Hepatic stellate cell (primary cell): Measurements from ENCODE around the gene GEMIN5.
A peak's percentile ranks its signal among the peaks of the same experiment; 100 is the strongest.
"Not testable (repeated sequence)": the region's sequence is repeated elsewhere in the genome, so short reads cannot be mapped to it uniquely, and the experiment has no call there.

Experiments
- DNase-seq: peaks from one replicate; pipeline ENCODE4 v3.0.0; 2011; ENCODE audit warnings: low spot score

Gene GEMIN5

GRCh38 chr5:154937718-154938466, at the start of gene GEMIN5:
GEMIN5 (minus strand) TSS chr5:154938211; CDS start chr5:154938133, 78 bp downstream.
- DNase-seq = peak; percentile 94

GRCh38 chr5:154986151-154986550, 48.1 kb upstream of the GEMIN5 start:
- DNase-seq = no peak

- DNase-seq = no peak
Measured at GRCh38 chr5:154984946-154985516, 47.0 kb upstream of the GEMIN5 start.

- not testable (repeated sequence) for DNase-seq
Measured at GRCh38 chr5:154978294-154978693, 40.3 kb upstream of the GEMIN5 start.

- no peak for DNase-seq
Measured at GRCh38 chr5:154977409-154977808, 39.4 kb upstream of the GEMIN5 start.

GRCh38 chr5:154976082-154976481, 38.1 kb upstream of the GEMIN5 start:
- DNase-seq = not testable (repeated sequence)

- peak; percentile 38 for DNase-seq
Measured at GRCh38 chr5:154972476-154973080, 34.6 kb upstream of the GEMIN5 start.

- no peak for DNase-seq
Measured at GRCh38 chr5:154971501-154971900, 33.5 kb upstream of the GEMIN5 start.

GRCh38 chr5:154970759-154971158, 32.7 kb upstream of the GEMIN5 start:
- no peak for DNase-seq

GRCh38 chr5:154968953-154969352, 30.9 kb upstream of the GEMIN5 start:
- DNase-seq = no peak

- peak; percentile 19 for DNase-seq
Measured at GRCh38 chr5:154967421-154968024, 29.5 kb upstream of the GEMIN5 start.

GRCh38 chr5:154966874-154967273, 28.9 kb upstream of the GEMIN5 start:
- no peak for DNase-seq

- no peak for DNase-seq
Measured at GRCh38 chr5:154966081-154966841, 28.2 kb upstream of the GEMIN5 start.

- peak; percentile 21 for DNase-seq
Measured at GRCh38 chr5:154962494-154962893, 24.5 kb upstream of the GEMIN5 start.

GRCh38 chr5:154956712-154957111, 18.7 kb upstream of the GEMIN5 start:
- no peak for DNase-seq

- no peak for DNase-seq
Measured at GRCh38 chr5:154949781-154950180, 11.8 kb upstream of the GEMIN5 start.

GRCh38 chr5:154948313-154948712, 10.3 kb upstream of the GEMIN5 start:
- DNase-seq = no peak

GRCh38 chr5:154947778-154948177, 9.8 kb upstream of the GEMIN5 start:
- DNase-seq = no peak

- DNase-seq = peak; percentile 21
Measured at GRCh38 chr5:154945695-154946301, 7.8 kb upstream of the GEMIN5 start.

- no peak for DNase-seq
Measured at GRCh38 chr5:154944716-154945115, 6.7 kb upstream of the GEMIN5 start.

GRCh38 chr5:154943527-154943926, 5.5 kb upstream of the GEMIN5 start:
- DNase-seq = no peak
